Measurements from ENCODE around the gene POLA1.

DNA sequence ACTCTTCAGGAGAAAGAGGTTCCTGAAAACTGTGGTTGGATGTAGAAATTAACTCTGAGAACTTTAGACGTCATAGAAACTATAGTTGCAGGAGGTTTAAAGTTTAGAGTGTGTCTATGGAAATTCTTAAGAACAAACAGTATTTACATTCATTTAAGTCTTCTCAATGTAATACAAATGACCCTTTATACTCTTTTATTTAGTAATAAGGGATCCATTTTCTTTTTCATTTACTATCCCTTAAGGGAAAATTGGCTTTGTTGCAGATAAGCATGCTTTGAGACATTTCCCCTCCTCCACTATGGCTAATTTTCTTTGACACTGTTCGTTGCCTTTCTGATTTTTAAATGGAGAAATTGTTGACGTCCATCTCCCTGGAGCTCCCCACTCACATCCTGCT, 96.4 kb downstream of the POLA1 start:
- TF ChIP-seq, protein P1, sequence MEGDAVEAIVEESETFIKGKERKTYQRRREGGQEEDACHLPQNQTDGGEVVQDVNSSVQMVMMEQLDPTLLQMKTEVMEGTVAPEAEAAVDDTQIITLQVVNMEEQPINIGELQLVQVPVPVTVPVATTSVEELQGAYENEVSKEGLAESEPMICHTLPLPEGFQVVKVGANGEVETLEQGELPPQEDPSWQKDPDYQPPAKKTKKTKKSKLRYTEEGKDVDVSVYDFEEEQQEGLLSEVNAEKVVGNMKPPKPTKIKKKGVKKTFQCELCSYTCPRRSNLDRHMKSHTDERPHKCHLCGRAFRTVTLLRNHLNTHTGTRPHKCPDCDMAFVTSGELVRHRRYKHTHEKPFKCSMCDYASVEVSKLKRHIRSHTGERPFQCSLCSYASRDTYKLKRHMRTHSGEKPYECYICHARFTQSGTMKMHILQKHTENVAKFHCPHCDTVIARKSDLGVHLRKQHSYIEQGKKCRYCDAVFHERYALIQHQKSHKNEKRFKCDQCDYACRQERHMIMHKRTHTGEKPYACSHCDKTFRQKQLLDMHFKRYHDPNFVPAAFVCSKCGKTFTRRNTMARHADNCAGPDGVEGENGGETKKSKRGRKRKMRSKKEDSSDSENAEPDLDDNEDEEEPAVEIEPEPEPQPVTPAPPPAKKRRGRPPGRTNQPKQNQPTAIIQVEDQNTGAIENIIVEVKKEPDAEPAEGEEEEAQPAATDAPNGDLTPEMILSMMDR (conservative IDR thresholded peaks at IDR 0.05) = no peak
- no peak for TF ChIP-seq ZFX (IDR thresholded peaks at IDR 0.05)

Measured in C4-2B (cell line).